B cell (primary cell): ENCODE results near the gene SEMA3F. TPM values are rescaled to one million over a fixed set of nuclear protein-coding genes. Genes with fewer than 3 reads are reported as not detected.

Experiments
- ATAC-seq: fragments of 200-7000 bp; cut with Tn5 transposase; one replicate; pipeline ENCODE4 v1.10.0; 2021; ENCODE audit warnings: low read depth, mild to moderate bottlenecking, moderate number of reproducible peaks, moderate library complexity
- CTCF ChIA-PET: fragments of 350-600 bp; sonication (Branson Sonifier 250); formaldehyde crosslinking; loops from one replicate; lab custom pipeline; 2021; ENCODE audit warnings: antibody characterized with exemption, inconsistent platforms; lab: Charles Lee
- POLR2A ChIA-PET: fragments of 350-600 bp; sonication (Branson Sonifier 250); formaldehyde crosslinking; loops from one replicate; lab custom pipeline; 2021; ENCODE audit warnings: antibody characterized with exemption; lab: Charles Lee
- DNase-seq: peaks from one replicate; pipeline ENCODE4 v3.0.0; 2013
- H2AFZ ChIP-seq: 2 replicates; pipeline ENCODE4 v1.6.1; 2012; ENCODE audit warnings: mild to moderate bottlenecking, low read depth, low read length; ENCODE audit not compliant: insufficient read depth, poor library complexity, severe bottlenecking
- H3K27ac ChIP-seq, 2 donors: 1 replicate in 1 of 2; 2 replicates in 1 of 2; pipeline ENCODE4 v1.5.1; 2012 to 2013; ENCODE audit warnings: low read length in 2 of 2, mild to moderate bottlenecking in 2 of 2, moderate library complexity in 1 of 2
- H3K27me3 ChIP-seq, 4 experiments: fragments of 200-600 bp in 1 of 4; sonication (generic) in 1 of 4; replicated peaks in 1 of 4; 1 replicate in 2 of 4; 2 replicates in 2 of 4; pipeline versions ENCODE4 v1.6.1 to v1.7.0; 2013 to 2016; ENCODE audit warnings: low read length in 3 of 4, mild to moderate bottlenecking in 2 of 4, mixed read lengths in 1 of 4, moderate library complexity in 1 of 4; ENCODE audit not compliant: insufficient read depth in 4 of 4, control insufficient read depth in 3 of 4; ENCODE audit errors: control extremely low read depth in 1 of 4
- H3K36me3 ChIP-seq, 2 experiments: replicated peaks in 1 of 2; 1 replicate in 1 of 2; 2 replicates in 1 of 2; pipeline versions ENCODE4 v1.6.1 to v1.7.1; 2013; ENCODE audit warnings: low read length in 1 of 2; ENCODE audit not compliant: insufficient read depth in 2 of 2, control insufficient read depth in 1 of 2; ENCODE audit errors: control extremely low read depth in 1 of 2, extremely low read depth in 1 of 2
- H3K4me1 ChIP-seq, 2 donors: fragments of 200-600 bp in 1 of 2; sonication (generic) in 1 of 2; 1 replicate in 1 of 2; 2 replicates in 1 of 2; pipeline versions ENCODE4 v1.5.1 to v1.6.1; 2013 to 2017; ENCODE audit warnings: low read length in 2 of 2; ENCODE audit not compliant: control insufficient read depth in 2 of 2, insufficient read depth in 2 of 2
- H3K4me2 ChIP-seq: replicated peaks from 2 replicates; pipeline ENCODE3; 2012; ENCODE audit warnings: mild to moderate bottlenecking, low read depth, low read length; ENCODE audit not compliant: poor library complexity, severe bottlenecking
- H3K4me3 ChIP-seq, 5 experiments: fragments of 200-600 bp in 1 of 5; sonication (generic) in 1 of 5; 1 replicate in 3 of 5; 2 replicates in 2 of 5; pipeline versions ENCODE4 v1.5.1 to v1.7.0; 2011 to 2016; ENCODE audit warnings: low read length in 4 of 5, mild to moderate bottlenecking in 4 of 5, low read depth in 2 of 5, control low read depth in 1 of 5, moderate library complexity in 1 of 5; ENCODE audit not compliant: insufficient read depth in 1 of 5; ENCODE audit errors: control extremely low read depth in 1 of 5, extremely low read depth in 1 of 5
- H3K79me2 ChIP-seq: fragments of 200-600 bp; sonication (generic); one replicate; pipeline ENCODE4 v1.6.0; 2016; ENCODE audit warnings: low read length; ENCODE audit not compliant: control insufficient read depth, insufficient read depth
- H3K9ac ChIP-seq: fragments of 200-600 bp; sonication (generic); 2 replicates; pipeline ENCODE4 v1.6.1; 2017; ENCODE audit warnings: mild to moderate bottlenecking, low read length, moderate library complexity
- H3K9me3 ChIP-seq, 3 donors: one replicate each; pipeline versions ENCODE4 v1.6.1 to v1.7.1; 2013; ENCODE audit warnings: low read length in 2 of 3; ENCODE audit not compliant: control insufficient read depth in 2 of 3, insufficient read depth in 1 of 3; ENCODE audit errors: control extremely low read depth in 1 of 3
- H4K20me1 ChIP-seq: 2 replicates; pipeline ENCODE4 v1.6.0; 2012; ENCODE audit warnings: mild to moderate bottlenecking, low read length; ENCODE audit not compliant: insufficient read depth, control insufficient read depth, poor library complexity, severe bottlenecking
- H3K27ac Mint-ChIP-seq: one replicate; pipeline ENCODE4 v1.8.0; 2021; ENCODE audit warnings: mixed read lengths
- H3K27me3 Mint-ChIP-seq: one replicate; pipeline ENCODE4 v1.8.0; 2021; ENCODE audit warnings: mixed read lengths
- H3K4me1 Mint-ChIP-seq: one replicate; pipeline ENCODE4 v1.8.0; 2021; ENCODE audit warnings: mixed read lengths
- H3K4me3 Mint-ChIP-seq: one replicate; pipeline ENCODE4 v1.8.0; 2021; ENCODE audit warnings: mixed read lengths
- H3K9me3 Mint-ChIP-seq: one replicate; pipeline ENCODE4 v1.8.0; 2022; ENCODE audit warnings: mixed read lengths; ENCODE audit not compliant: insufficient read depth
- CTCF ChIP-seq: fragments of 200-600 bp; IDR thresholded peaks from one replicate; pipeline ENCODE4 v1.8.0; 2022; ENCODE audit warnings: antibody characterized with exemption, mild to moderate bottlenecking
- EZH2 ChIP-seq: IDR thresholded peaks from 2 replicates; pipeline ENCODE4 v1.6.1; 2012; ENCODE audit warnings: borderline replicate concordance, low read depth, mild to moderate bottlenecking, moderate library complexity, low read length; ENCODE audit not compliant: insufficient read depth, poor library complexity, severe bottlenecking
- WGBS: methylation state at CpG from one replicate; pipeline ENCODE4 v1.1.5; 2013; ENCODE audit warnings: missing lambda C conversion rate; ENCODE audit not compliant: insufficient coverage; 5-methylcytosine and 5-hydroxymethylcytosine counted together
- intact Hi-C: fragments of 100-400 bp; cut with micrococcal nuclease; formaldehyde crosslinking; loops from one replicate; pipeline ENCODE4 v1.10.0; 2022
- polyA plus RNA-seq: library from polyadenylated mRNA; depleted of rRNA; stranded (reverse); fragments of >200 nt; gene quantifications from 2 replicates; pipeline ENCODE4 v1.2.3, GENCODE V29; 2012
- total RNA-seq, 2 donors: library from RNA; stranded (reverse); fragments of 120-200 nt in 1 of 2; gene quantifications; 1 replicate in 1 of 2; 2 replicates in 1 of 2; pipeline versions ENCODE4 v1.2.3 to v1.2.4, GENCODE V29; 2013 to 2022

The SEMA3F gene
- total and polyA plus RNA-seq, 2 donors (not counting 1 experiment from before 2014, with no cell fraction given): 0.27 TPM; not detected in 1

- CTCF ChIA-PET: interaction anchor here (1.9 to 15.2 kb wide), 2 partner anchors 26 to 27 kb away, joined by 9 to 214 read pairs; partner anchors contain the start of gene GNAT1
- H3K4me3 Mint-ChIP-seq: no peak overlapping the region
These were observed 64.2 kb downstream of the SEMA3F start for GRCh38 chr3:50219285-50219684.

More at GRCh38 chr3:50219285-50219684, 64.2 kb downstream of the SEMA3F start:
- Histone ChIP-seq H3K79me2 (no peaks in the 10 kb centered on the region), H3K4me2 (no peak overlapping the region), H3K27ac (no peak overlapping the region), H3K27me3 (peaks cover 0 to 5% (median 0%) of the 10 kb centered on the region in 4 experiments), H3K9me3 (peaks cover 0 to 2% (median 0%) of the 10 kb centered on the region in 3 donors), H3K9ac (no peak overlapping the region), H4K20me1 (no peaks in the 10 kb centered on the region), H3K4me1 (no peaks in the 10 kb centered on the region), H2AFZ (no peak overlapping the region), H3K4me3 (no peak overlapping the region), H3K36me3 (no peaks in the 10 kb centered on the region)
- intact Hi-C loops: no loop called here
- WGBS: 95% methylated on average over 5 of the region's 5 CpGs
- POLR2A ChIA-PET: no interaction called here
- peaks cover 10% of the 10 kb centered on the region for H3K27me3 Mint-ChIP-seq
- ATAC-seq (no peak), DNase-seq (no peak)
- H3K9me3 Mint-ChIP-seq: no peaks in the 10 kb centered on the region
- H3K27ac Mint-ChIP-seq: no peak overlapping the region
- TF ChIP-seq CTCF (no peak), EZH2 (no peak)
- H3K4me1 Mint-ChIP-seq: no peaks in the 10 kb centered on the region
